Neuronal stem cell (in vitro differentiated cells): ENCODE measurements around the gene ATP1A3.
A peak's percentile ranks its signal among the peaks of the same experiment; 100 is the strongest.

ENCODE experiments used
- DNase-seq: peaks from one replicate; pipeline ENCODE4 v3.0.0-alpha.2; 2013; ENCODE audit warnings: low spot score
- H2AFZ ChIP-seq: one replicate; pipeline ENCODE4 v1.6.1; 2013; ENCODE audit warnings: mild to moderate bottlenecking, low read length, inconsistent platforms
- H2AK5ac ChIP-seq: 2 replicates; pipeline ENCODE4 v1.6.1; 2013; ENCODE audit warnings: low read depth, mild to moderate bottlenecking, inconsistent platforms, low read length, moderate library complexity, mixed read lengths
- H2BK120ac ChIP-seq: 2 replicates; pipeline ENCODE4 v1.6.1; 2013; ENCODE audit warnings: low read depth, mild to moderate bottlenecking, inconsistent platforms, low read length, moderate library complexity, mixed read lengths
- H2BK12ac ChIP-seq: one replicate; pipeline ENCODE4 v1.6.1; 2013; ENCODE audit warnings: low read length, inconsistent platforms
- H2BK15ac ChIP-seq: 2 replicates; pipeline ENCODE4 v1.6.1; 2013; ENCODE audit warnings: mild to moderate bottlenecking, low read length, inconsistent platforms, mixed read lengths
- H2BK5ac ChIP-seq: one replicate; pipeline ENCODE4 v1.6.1; 2013; ENCODE audit warnings: inconsistent platforms, mild to moderate bottlenecking, low read length, moderate library complexity
- H3K14ac ChIP-seq: one replicate; pipeline ENCODE4 v1.6.1; 2013; ENCODE audit warnings: low read length, inconsistent platforms
- H3K18ac ChIP-seq: 2 replicates; pipeline ENCODE4 v1.6.1; 2013; ENCODE audit warnings: low read length, inconsistent platforms
- H3K23ac ChIP-seq: 2 replicates; pipeline ENCODE4 v1.6.1; 2013; ENCODE audit warnings: low read depth, mild to moderate bottlenecking, mixed read lengths, low read length, inconsistent platforms; ENCODE audit not compliant: poor library complexity
- H3K27ac ChIP-seq: replicated peaks from 3 replicates; pipeline ENCODE4 v1.5.1; 2013; ENCODE audit warnings: low read length, inconsistent platforms
- H3K27me3 ChIP-seq, 3 experiments: 2 replicates each; pipeline ENCODE4 v1.6.1; 2013; ENCODE audit warnings: low read length in 3 of 3, mild to moderate bottlenecking in 2 of 3, inconsistent platforms in 1 of 3, low read depth in 1 of 3, mixed read lengths in 1 of 3, moderate library complexity in 1 of 3; ENCODE audit not compliant: control insufficient read depth in 3 of 3, insufficient read depth in 3 of 3
- H3K36me3 ChIP-seq, 2 donors: replicated peaks in 1 of 2; 2 replicates each; pipeline ENCODE4 v1.6.1; 2013; ENCODE audit warnings: low read length in 2 of 2; ENCODE audit not compliant: control insufficient read depth in 2 of 2, insufficient read depth in 2 of 2
- H3K4ac ChIP-seq: 2 replicates; pipeline ENCODE4 v1.6.1; 2013; ENCODE audit warnings: inconsistent platforms, mild to moderate bottlenecking, low read length, moderate library complexity
- H3K4me1 ChIP-seq, 2 donors: 1 replicate in 1 of 2; 2 replicates in 1 of 2; pipeline ENCODE4 v1.6.1; 2013; ENCODE audit warnings: low read length in 2 of 2, low read depth in 1 of 2; ENCODE audit not compliant: control insufficient read depth in 2 of 2, insufficient read depth in 1 of 2
- H3K4me2 ChIP-seq: one replicate; pipeline ENCODE4 v1.6.1; 2013; ENCODE audit warnings: mild to moderate bottlenecking, low read length, inconsistent platforms; ENCODE audit not compliant: insufficient read depth, poor library complexity, severe bottlenecking
- H3K4me3 ChIP-seq, 2 donors: 2 replicates each; pipeline ENCODE4 v1.5.1; 2013; ENCODE audit warnings: low read length in 2 of 2, mild to moderate bottlenecking in 2 of 2, inconsistent platforms in 1 of 2, moderate library complexity in 1 of 2
- H3K79me1 ChIP-seq: one replicate; pipeline ENCODE4 v1.6.1; 2013; ENCODE audit warnings: low read depth, mild to moderate bottlenecking, inconsistent platforms, low read length, moderate library complexity
- H3K9ac ChIP-seq: one replicate; pipeline ENCODE4 v1.6.1; 2013; ENCODE audit warnings: mild to moderate bottlenecking, low read depth, low read length, inconsistent platforms; ENCODE audit not compliant: poor library complexity
- H3K9me3 ChIP-seq, 2 donors: replicated peaks in 1 of 2; 2 replicates each; pipeline versions ENCODE3 to v1.6.1; 2013; ENCODE audit warnings: low read length in 2 of 2, mild to moderate bottlenecking in 2 of 2, inconsistent platforms in 1 of 2, low read depth in 1 of 2, mixed read lengths in 1 of 2, moderate library complexity in 1 of 2; ENCODE audit not compliant: control insufficient read depth in 2 of 2, insufficient read depth in 1 of 2
- H4K8ac ChIP-seq: one replicate; pipeline ENCODE4 v1.6.1; 2013; ENCODE audit warnings: low read depth, mild to moderate bottlenecking, inconsistent platforms, low read length, moderate library complexity
- H4K91ac ChIP-seq: one replicate; pipeline ENCODE4 v1.6.1; 2013; ENCODE audit warnings: low read length, low read depth, mild to moderate bottlenecking, inconsistent platforms; ENCODE audit not compliant: poor library complexity
- WGBS, 2 donors: extraction: QIAGEN DNeasy Blood & Tissue Kit; methylation state at CpG; one replicate each; pipeline ENCODE4 v1.1.7; 2013; ENCODE audit warnings: missing lambda C conversion rate in 2 of 2, mixed read lengths in 1 of 2; ENCODE audit not compliant: insufficient read length in 2 of 2, insufficient replicate concordance in 1 of 2; ENCODE audit errors: extremely low coverage in 2 of 2; 5-methylcytosine and 5-hydroxymethylcytosine counted together

The ATP1A3 gene

GRCh38 chr19:42032431-42032830 lies 38.4 kb upstream of the ATP1A3 start:
- H3K4me1 ChIP-seq = peaks cover 0 to 16% of the 10 kb centered on the region in 2 donors
- no peak overlapping the region for H2BK15ac ChIP-seq
- H2AFZ ChIP-seq = no peak overlapping the region
- H3K9ac ChIP-seq = no peak overlapping the region
- no peak overlapping the region for H3K18ac ChIP-seq
- no CpG with 5 or more reads among the region's 5 CpGs for WGBS, 2 donors
- no peak overlapping the region for H3K14ac ChIP-seq
- no peak overlapping the region for H3K4me2 ChIP-seq
- H4K91ac ChIP-seq = no peak overlapping the region
- H2BK120ac ChIP-seq = no peak overlapping the region
- H4K8ac ChIP-seq = no peak overlapping the region
- H3K23ac ChIP-seq = no peak overlapping the region
- H3K79me1 ChIP-seq = no peaks in the 10 kb centered on the region
- no peaks in the 10 kb centered on the region for H3K9me3 ChIP-seq
- no peaks in the 10 kb centered on the region for H3K27me3 ChIP-seq
- H2BK12ac ChIP-seq = no peak overlapping the region
- H3K36me3 ChIP-seq = peaks cover 0 to 6% of the 10 kb centered on the region in 2 donors
- H3K27ac ChIP-seq = no peak overlapping the region
- no peak overlapping the region for H3K4me3 ChIP-seq
- DNase-seq = no peak
- H2AK5ac ChIP-seq = no peak overlapping the region
- H3K4ac ChIP-seq = no peak overlapping the region
- H2BK5ac ChIP-seq = no peak overlapping the region

- H3K4ac ChIP-seq = no peak overlapping the region
- no peaks in the 10 kb centered on the region for H3K9me3 ChIP-seq
- H3K4me3 ChIP-seq = no peak overlapping the region
- H4K8ac ChIP-seq = no peak overlapping the region
- H2AK5ac ChIP-seq = no peak overlapping the region
- H3K9ac ChIP-seq = no peak overlapping the region
- H4K91ac ChIP-seq = no peak overlapping the region
- H3K36me3 ChIP-seq = peaks cover 0 to 4% of the 10 kb centered on the region in 2 donors
- no peak overlapping the region for H3K4me2 ChIP-seq
- H2BK15ac ChIP-seq = no peak overlapping the region
- no peak overlapping the region for H3K23ac ChIP-seq
- H3K18ac ChIP-seq = no peak overlapping the region
- no peaks in the 10 kb centered on the region for H3K27me3 ChIP-seq
- no peak overlapping the region for H3K14ac ChIP-seq
- no peak overlapping the region for H2AFZ ChIP-seq
- no peak overlapping the region for H2BK12ac ChIP-seq
- H3K4me1 ChIP-seq = peaks cover 0 to 16% of the 10 kb centered on the region in 2 donors
- no peak overlapping the region for H2BK5ac ChIP-seq
- no peak overlapping the region for H3K27ac ChIP-seq
- no CpG with 5 or more reads among the region's 7 CpGs for WGBS, 2 donors
- DNase-seq = no peak
- no peak overlapping the region for H2BK120ac ChIP-seq
- no peaks in the 10 kb centered on the region for H3K79me1 ChIP-seq
Observed at GRCh38 chr19:42030645-42031440, 36.8 kb upstream of the ATP1A3 start.

GRCh38 chr19:42028304-42029216 lies 34.5 kb upstream of the ATP1A3 start:
- no peak overlapping the region for H3K9ac ChIP-seq
- no CpG with 5 or more reads among the region's 8 CpGs for WGBS, 2 donors
- no peak overlapping the region for H2BK5ac ChIP-seq
- H2BK12ac ChIP-seq = no peak overlapping the region
- no peak overlapping the region for H3K14ac ChIP-seq
- H3K18ac ChIP-seq = no peak overlapping the region
- peak overlapping the region in 1 of 2 donors; percentile 33 for H3K4me3 ChIP-seq
- no peak overlapping the region for H2BK120ac ChIP-seq
- H3K27me3 ChIP-seq = no peaks in the 10 kb centered on the region
- H4K8ac ChIP-seq = no peak overlapping the region
- no peaks in the 10 kb centered on the region for H3K9me3 ChIP-seq
- H2AFZ ChIP-seq = peak overlapping the region; percentile 37
- H3K4me2 ChIP-seq = peak overlapping the region; percentile 37
- no peak overlapping the region for H3K27ac ChIP-seq
- peaks cover 0 to 11% of the 10 kb centered on the region in 2 donors for H3K36me3 ChIP-seq
- no peak overlapping the region for H3K23ac ChIP-seq
- H3K79me1 ChIP-seq = no peaks in the 10 kb centered on the region
- H2BK15ac ChIP-seq = no peak overlapping the region
- H4K91ac ChIP-seq = no peak overlapping the region
- H2AK5ac ChIP-seq = no peak overlapping the region
- DNase-seq = peak; percentile 33
- peaks cover 0 to 16% of the 10 kb centered on the region in 2 donors for H3K4me1 ChIP-seq
- H3K4ac ChIP-seq = no peak overlapping the region

GRCh38 chr19:42024622-42025111 lies 30.6 kb upstream of the ATP1A3 start:
- no peaks in the 10 kb centered on the region for H3K27me3 ChIP-seq
- H2BK12ac ChIP-seq = no peak overlapping the region

More at GRCh38 chr19:42024622-42025111, 30.6 kb upstream of the ATP1A3 start:
- peaks cover 0 to 19% of the 10 kb centered on the region in 2 donors for H3K36me3 ChIP-seq
- no peak overlapping the region for H3K4me3 ChIP-seq
- peak overlapping the region; percentile 10 for H3K23ac ChIP-seq
- H3K4ac ChIP-seq = no peak overlapping the region
- no peak overlapping the region for H4K91ac ChIP-seq
- no peak overlapping the region for H3K27ac ChIP-seq
- H3K9ac ChIP-seq = no peak overlapping the region
- no peak overlapping the region for H2BK5ac ChIP-seq
- no CpG with 5 or more reads among the region's 12 CpGs for WGBS, 2 donors
- H2BK15ac ChIP-seq = no peak overlapping the region
- H2BK120ac ChIP-seq = no peak overlapping the region
- H2AFZ ChIP-seq = no peak overlapping the region
- no peak overlapping the region for H2AK5ac ChIP-seq
- H3K14ac ChIP-seq = no peak overlapping the region
- no peak overlapping the region for H4K8ac ChIP-seq
- H3K79me1 ChIP-seq = no peaks in the 10 kb centered on the region
- H3K9me3 ChIP-seq = no peaks in the 10 kb centered on the region
- no peak overlapping the region for H3K4me2 ChIP-seq
- no peak for DNase-seq
- no peaks in the 10 kb centered on the region for H3K4me1 ChIP-seq
- H3K18ac ChIP-seq = no peak overlapping the region
